GM21717 (cell line): ENCODE data around the gene ASIP.
A peak's percentile ranks its signal among the peaks of the same experiment; 100 is the strongest.

ENCODE experiments used
- ATAC-seq: cut with Tn5 transposase; IDR thresholded peaks from one replicate; pipeline ENCODE4 v1.9.1; 2021; ENCODE audit warnings: mild to moderate bottlenecking, moderate library complexity; ENCODE audit not compliant: unreplicated experiment

ASIP gene

GRCh38 chr20:34309691-34310090 lies 68.5 kb downstream of the ASIP start:
- no peak for ATAC-seq

GRCh38 chr20:34310481-34311117 lies 69.4 kb downstream of the ASIP start:
- no peak for ATAC-seq

GRCh38 chr20:34311118-34312023 lies 70.1 kb downstream of the ASIP start:
- no peak for ATAC-seq

- no peak for ATAC-seq
Measured at GRCh38 chr20:34312024-34312460, 70.8 kb downstream of the ASIP start.

GRCh38 chr20:34312544-34313217 lies 71.5 kb downstream of the ASIP start:
- peak; percentile 78 for ATAC-seq

- ATAC-seq, result no peak
Measured at GRCh38 chr20:34315236-34315635, 74.0 kb downstream of the ASIP start.

- ATAC-seq, result no peak
Measured at GRCh38 chr20:34316196-34316814, 75.1 kb downstream of the ASIP start.
